GM08714 (cell line): ENCODE data around the gene NPAT.
"Not testable (repeated sequence)": the region's sequence is repeated elsewhere in the genome, so short reads cannot be mapped to it uniquely, and the experiment has no call there.

Experiments
- H3K4me3 ChIP-seq: fragments of 200-500 bp; sonication (Bioruptor generic); 2 replicates; pipeline ENCODE4 v1.5.1; 2014; ENCODE audit warnings: mild to moderate bottlenecking, low read length, inconsistent platforms
- ZNF274 ChIP-seq: IDR thresholded peaks from 2 replicates; pipeline ENCODE4 v1.6.1; 2012; ENCODE audit warnings: mild to moderate bottlenecking, low read depth, low read length

Gene NPAT

GRCh38 chr11:108206969-108207682 is 15.3 kb downstream of the NPAT start:
- TF ChIP-seq ZNF274, result no peak
- no peak overlapping the region for H3K4me3 ChIP-seq

- H3K4me3 ChIP-seq, result no peak overlapping the region
- no peak for TF ChIP-seq ZNF274
These were observed 16.3 kb downstream of the NPAT start for GRCh38 chr11:108206171-108206570.

GRCh38 chr11:108204929-108205499 is 17.4 kb downstream of the NPAT start:
- H3K4me3 ChIP-seq, result no peak overlapping the region
- no peak for TF ChIP-seq ZNF274

GRCh38 chr11:108204376-108204775 is 18.1 kb downstream of the NPAT start:
- TF ChIP-seq ZNF274, result no peak
- H3K4me3 ChIP-seq, result no peak overlapping the region

GRCh38 chr11:108203075-108203474 is 19.4 kb downstream of the NPAT start:
- no peak for TF ChIP-seq ZNF274

GRCh38 chr11:108199446-108200321 is 22.8 kb downstream of the NPAT start:
- H3K4me3 ChIP-seq, result no peak overlapping the region
- TF ChIP-seq ZNF274, result no peak

More at GRCh38 chr11:108203075-108203474, 19.4 kb downstream of the NPAT start:
- no peak overlapping the region for H3K4me3 ChIP-seq

GRCh38 chr11:108198833-108199232 is 23.6 kb downstream of the NPAT start:
- no peak for TF ChIP-seq ZNF274
- no peak overlapping the region for H3K4me3 ChIP-seq

GRCh38 chr11:108197351-108197750 is 25.1 kb downstream of the NPAT start:
- TF ChIP-seq ZNF274, result no peak
- no peak overlapping the region for H3K4me3 ChIP-seq

- H3K4me3 ChIP-seq, result no peak overlapping the region
- TF ChIP-seq ZNF274, result no peak
These were observed 25.5 kb downstream of the NPAT start for GRCh38 chr11:108196901-108197300.

GRCh38 chr11:108193725-108194124 is 28.7 kb downstream of the NPAT start:
- H3K4me3 ChIP-seq, result no peak overlapping the region
- no peak for TF ChIP-seq ZNF274

GRCh38 chr11:108177570-108177969 is 44.9 kb downstream of the NPAT start:
- no peak for TF ChIP-seq ZNF274

GRCh38 chr11:108170184-108170583 is 52.3 kb downstream of the NPAT start:
- no peak overlapping the region for H3K4me3 ChIP-seq

More at GRCh38 chr11:108177570-108177969, 44.9 kb downstream of the NPAT start:
- H3K4me3 ChIP-seq, result no peak overlapping the region

GRCh38 chr11:108167624-108168023 is 54.8 kb downstream of the NPAT start:
- TF ChIP-seq ZNF274, result no peak
- no peak overlapping the region for H3K4me3 ChIP-seq

More at GRCh38 chr11:108170184-108170583, 52.3 kb downstream of the NPAT start:
- no peak for TF ChIP-seq ZNF274

- not testable (repeated sequence) for H3K4me3 ChIP-seq
These were observed 59.6 kb downstream of the NPAT start for GRCh38 chr11:108162878-108163277.
